PFSK-1 (cell line): ENCODE measurements around the gene PIH1D1.

ENCODE experiments used
- FOXP2 ChIP-seq: optimal IDR thresholded peaks from 2 replicates; pipeline ENCODE3; 2011; ENCODE audit warnings: borderline replicate concordance, control low read depth, inconsistent platforms; ENCODE audit not compliant: insufficient read depth; ENCODE audit errors: extremely low read length, extremely low read depth
- POLR2AphosphoS5 ChIP-seq: IDR thresholded peaks from 2 replicates; pipeline ENCODE4 v1.6.1; 2012; ENCODE audit warnings: low read depth, mild to moderate bottlenecking, control low read depth, low read length, moderate library complexity
- SIN3A ChIP-seq: IDR thresholded peaks from 2 replicates; pipeline ENCODE4 v1.6.1; 2012; ENCODE audit warnings: mild to moderate bottlenecking, low read length, moderate library complexity, borderline replicate concordance; ENCODE audit not compliant: insufficient read depth
- TAF1 ChIP-seq: IDR thresholded peaks from 2 replicates; pipeline ENCODE4 v1.6.1; 2012; ENCODE audit warnings: low read length, control low read depth, borderline replicate concordance; ENCODE audit not compliant: insufficient read depth
- TF ChIP-seq, protein P1 (sequence below), 2 experiments: IDR thresholded peaks; 2 replicates each; pipeline versions ENCODE4 v1.6.1 to v1.8.0; 2011 to 2012; ENCODE audit warnings: low read depth in 2 of 2, low read length in 2 of 2, control low read depth in 1 of 2, inconsistent platforms in 1 of 2, mild to moderate bottlenecking in 1 of 2, moderate library complexity in 1 of 2; ENCODE audit not compliant: insufficient read depth in 1 of 2

PIH1D1 gene

DNA sequence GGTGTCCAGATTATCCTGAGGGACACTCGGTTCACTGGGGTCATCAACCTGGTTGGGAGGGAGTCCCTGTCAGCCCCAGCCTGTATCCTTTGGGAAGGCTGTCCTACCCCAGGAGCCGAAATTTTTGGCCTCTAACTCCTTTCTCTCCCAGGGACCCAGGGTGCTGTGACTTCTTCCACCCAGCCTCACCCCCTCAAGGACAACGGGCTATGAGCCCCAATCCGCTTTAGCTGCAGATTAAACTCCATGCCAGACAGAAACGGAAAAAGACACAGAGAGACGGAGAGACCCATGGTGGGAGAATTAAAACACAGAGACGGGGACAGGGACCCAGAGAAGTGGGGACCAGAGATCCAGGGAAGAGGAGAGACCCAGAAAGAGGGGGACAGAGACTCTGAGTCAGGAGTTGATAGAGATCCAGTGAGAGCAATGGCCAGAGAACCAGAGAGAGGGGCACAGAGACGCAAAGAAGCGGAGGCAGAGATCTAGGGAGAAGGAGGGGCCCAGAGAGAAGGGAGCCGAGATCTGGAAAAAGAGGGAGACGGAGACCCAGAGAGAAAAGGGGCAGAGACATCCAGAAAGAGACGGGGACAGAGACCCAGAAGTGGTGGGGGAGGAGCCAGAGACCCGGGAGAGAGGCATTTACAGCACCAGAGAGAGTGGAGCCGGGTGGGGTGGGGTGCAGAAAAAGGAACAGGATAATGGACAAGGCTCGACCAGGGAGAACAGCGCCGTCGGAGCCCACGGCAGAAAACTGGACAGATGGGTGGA, 11.0 kb downstream of the PIH1D1 start:
- TF ChIP-seq TAF1 (no peak), SIN3A (no peak), POLR2AphosphoS5 (no peak), FOXP2 (no peak)

- TF ChIP-seq TAF1 (no peak), FOXP2 (no peak), SIN3A (no peak), POLR2AphosphoS5 (no peak)
- TF ChIP-seq, protein P1, sequence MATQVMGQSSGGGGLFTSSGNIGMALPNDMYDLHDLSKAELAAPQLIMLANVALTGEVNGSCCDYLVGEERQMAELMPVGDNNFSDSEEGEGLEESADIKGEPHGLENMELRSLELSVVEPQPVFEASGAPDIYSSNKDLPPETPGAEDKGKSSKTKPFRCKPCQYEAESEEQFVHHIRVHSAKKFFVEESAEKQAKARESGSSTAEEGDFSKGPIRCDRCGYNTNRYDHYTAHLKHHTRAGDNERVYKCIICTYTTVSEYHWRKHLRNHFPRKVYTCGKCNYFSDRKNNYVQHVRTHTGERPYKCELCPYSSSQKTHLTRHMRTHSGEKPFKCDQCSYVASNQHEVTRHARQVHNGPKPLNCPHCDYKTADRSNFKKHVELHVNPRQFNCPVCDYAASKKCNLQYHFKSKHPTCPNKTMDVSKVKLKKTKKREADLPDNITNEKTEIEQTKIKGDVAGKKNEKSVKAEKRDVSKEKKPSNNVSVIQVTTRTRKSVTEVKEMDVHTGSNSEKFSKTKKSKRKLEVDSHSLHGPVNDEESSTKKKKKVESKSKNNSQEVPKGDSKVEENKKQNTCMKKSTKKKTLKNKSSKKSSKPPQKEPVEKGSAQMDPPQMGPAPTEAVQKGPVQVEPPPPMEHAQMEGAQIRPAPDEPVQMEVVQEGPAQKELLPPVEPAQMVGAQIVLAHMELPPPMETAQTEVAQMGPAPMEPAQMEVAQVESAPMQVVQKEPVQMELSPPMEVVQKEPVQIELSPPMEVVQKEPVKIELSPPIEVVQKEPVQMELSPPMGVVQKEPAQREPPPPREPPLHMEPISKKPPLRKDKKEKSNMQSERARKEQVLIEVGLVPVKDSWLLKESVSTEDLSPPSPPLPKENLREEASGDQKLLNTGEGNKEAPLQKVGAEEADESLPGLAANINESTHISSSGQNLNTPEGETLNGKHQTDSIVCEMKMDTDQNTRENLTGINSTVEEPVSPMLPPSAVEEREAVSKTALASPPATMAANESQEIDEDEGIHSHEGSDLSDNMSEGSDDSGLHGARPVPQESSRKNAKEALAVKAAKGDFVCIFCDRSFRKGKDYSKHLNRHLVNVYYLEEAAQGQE (IDR thresholded peaks at IDR 0.05; ENCODE audit: insufficient read depth in 1 of 2, low read depth in 2 of 2, low read length in 2 of 2): no peak
These were observed 11.8 kb downstream of the PIH1D1 start for GRCh38 chr19:49439836-49440235.

- TF ChIP-seq, protein P1 (IDR thresholded peaks at IDR 0.05; ENCODE audit: insufficient read depth in 1 of 2, low read depth in 2 of 2, low read length in 2 of 2): no peak
- TF ChIP-seq SIN3A (no peak), POLR2AphosphoS5 (no peak), FOXP2 (no peak), TAF1 (no peak)
These were observed 13.4 kb downstream of the PIH1D1 start for GRCh38 chr19:49438261-49438660.

- TF ChIP-seq SIN3A: no peak
- no peak for TF ChIP-seq POLR2AphosphoS5
- no peak for TF ChIP-seq TAF1
- TF ChIP-seq, protein P1 (IDR thresholded peaks at IDR 0.05; ENCODE audit: insufficient read depth in 1 of 2, low read depth in 2 of 2, low read length in 2 of 2): no peak
- no peak for TF ChIP-seq FOXP2
These were observed 14.4 kb downstream of the PIH1D1 start for GRCh38 chr19:49437231-49437630.

- no peak for TF ChIP-seq SIN3A
- TF ChIP-seq FOXP2: no peak
- TF ChIP-seq POLR2AphosphoS5: no peak
- TF ChIP-seq, protein P1 (IDR thresholded peaks at IDR 0.05; ENCODE audit: insufficient read depth in 1 of 2, low read depth in 2 of 2, low read length in 2 of 2): no peak
- TF ChIP-seq TAF1: no peak
These were observed 15.1 kb downstream of the PIH1D1 start for GRCh38 chr19:49436381-49437017.
